Measurements from ENCODE around the gene IMMP2L. TPM values are rescaled to one million over a fixed set of nuclear protein-coding genes. Genes with fewer than 3 reads are reported as not detected.
"Not testable (repeated sequence)": the region's sequence is repeated elsewhere in the genome, so short reads cannot be mapped to it uniquely, and the experiment has no call there.

IMMP2L gene
- polyA plus RNA-seq, 1 of the 3 experiments (the other 2 are of a cell fraction): 10.7 TPM

GRCh38 chr7:111256391-111256790 lies 305.9 kb downstream of the IMMP2L start:
- Histone ChIP-seq H3K27me3 (ENCODE audit: insufficient read depth) (no peaks in the 10 kb centered on the region), H3K4me1 (ENCODE audit: control insufficient read depth in 1 of 2, insufficient read depth in 2 of 2, low read depth in 1 of 2, low read length in 1 of 2) (peaks cover 2 to 6% of the 10 kb centered on the region in 2 experiments; a peak in 3 of 4 replicates), H3K79me2 (ENCODE audit: insufficient read depth) (no peaks in the 10 kb centered on the region), H3K4me2 (no peak overlapping the region), H4K20me1 (ENCODE audit: insufficient read depth) (no peaks in the 10 kb centered on the region), H2AFZ (ENCODE audit: low read depth) (no peak overlapping the region), H3K9me2 (no peaks in the 10 kb centered on the region; the same call in 1 of the 2 replicates), H3F3A (replicated peaks; ENCODE audit: insufficient read depth) (peaks cover 8% of the 10 kb centered on the region), H3K27ac (ENCODE audit: low read depth in 2 of 2, low read length in 1 of 2) (no peak overlapping the region), H3K9ac (no peak overlapping the region), H3K4me3 (ENCODE audit: low read depth in 2 of 2, low read length in 1 of 2) (no peak overlapping the region), H3K36me3 (replicated peaks in 1 of 2; ENCODE audit: control insufficient read depth in 1 of 2, insufficient read depth in 2 of 2, low read length in 1 of 2) (no peaks in the 10 kb centered on the region), H3K9me3 (no peaks in the 10 kb centered on the region)
- ChIA-PET POLR2A (no interaction called here), CTCF (no interaction called here)
- DNase-seq: no peak
- TF ChIP-seq MXI1 (IDR thresholded peaks at IDR 0.05; ENCODE audit: low read depth, low read length) (no peak), FOXJ3 (CRISPR knock-in tag; IDR thresholded peaks at IDR 0.05) (no peak), TAF1 (IDR thresholded peaks at IDR 0.05; ENCODE audit: borderline replicate concordance, low read depth, low read length) (no peak), IRF3 (IDR thresholded peaks at IDR 0.05; ENCODE audit: low read depth, low read length) (no peak), MEF2A (IDR thresholded peaks at IDR 0.05; ENCODE audit: borderline replicate concordance, low read depth) (no peak), ZBTB33 (IDR thresholded peaks at IDR 0.05; ENCODE audit: borderline replicate concordance, low read depth) (no peak), CTCF (IDR thresholded peaks at IDR 0.05) (no peak), RCOR1 (IDR thresholded peaks at IDR 0.05; ENCODE audit: low read length) (no peak), ELF1 (IDR thresholded peaks at IDR 0.05) (no peak)
- TF ChIP-seq, protein P1, sequence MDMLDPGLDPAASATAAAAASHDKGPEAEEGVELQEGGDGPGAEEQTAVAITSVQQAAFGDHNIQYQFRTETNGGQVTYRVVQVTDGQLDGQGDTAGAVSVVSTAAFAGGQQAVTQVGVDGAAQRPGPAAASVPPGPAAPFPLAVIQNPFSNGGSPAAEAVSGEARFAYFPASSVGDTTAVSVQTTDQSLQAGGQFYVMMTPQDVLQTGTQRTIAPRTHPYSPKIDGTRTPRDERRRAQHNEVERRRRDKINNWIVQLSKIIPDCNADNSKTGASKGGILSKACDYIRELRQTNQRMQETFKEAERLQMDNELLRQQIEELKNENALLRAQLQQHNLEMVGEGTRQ (IDR thresholded peaks at IDR 0.05; ENCODE audit: borderline replicate concordance, low read depth, low read length): no peak
- 86% methylated on average over 1 of the region's 1 CpG for WGBS (ENCODE audit: low lambda C conversion rate)

- H3K4me2 ChIP-seq: no peak overlapping the region
- CTCF ChIA-PET: no interaction called here
- H3F3A ChIP-seq (replicated peaks; ENCODE audit: insufficient read depth): peaks cover 4% of the 10 kb centered on the region
- peaks cover 0 to 2% of the 10 kb centered on the region in 2 experiments; a peak in 2 of 4 replicates for H3K4me1 ChIP-seq (ENCODE audit: control insufficient read depth in 1 of 2, insufficient read depth in 2 of 2, low read depth in 1 of 2, low read length in 1 of 2)
- no peaks in the 10 kb centered on the region for H3K79me2 ChIP-seq (ENCODE audit: insufficient read depth)
- H3K9me3 ChIP-seq: no peaks in the 10 kb centered on the region
- no peaks in the 10 kb centered on the region for H3K36me3 ChIP-seq (replicated peaks in 1 of 2; ENCODE audit: control insufficient read depth in 1 of 2, insufficient read depth in 2 of 2, low read length in 1 of 2)
- H2AFZ ChIP-seq (ENCODE audit: low read depth): no peak overlapping the region
- POLR2A ChIA-PET: no interaction called here
- H3K9ac ChIP-seq: no peak overlapping the region
- H4K20me1 ChIP-seq (ENCODE audit: insufficient read depth): no peaks in the 10 kb centered on the region
- H3K27me3 ChIP-seq (ENCODE audit: insufficient read depth): no peaks in the 10 kb centered on the region
- H3K9me2 ChIP-seq: no peaks in the 10 kb centered on the region; the same call in 1 of the 2 replicates
- TF ChIP-seq JUND (IDR thresholded peaks at IDR 0.05): 0 out of 2 replicates have a peak, but pooled peaks have one; percentile 6
- 0 out of 2 replicates have a peak, but pooled peaks have one; percentile 5 for TF ChIP-seq FOSL2 (IDR thresholded peaks at IDR 0.05; ENCODE audit: borderline replicate concordance, low read depth)
- TF ChIP-seq NFIC (IDR thresholded peaks at IDR 0.05; ENCODE audit: borderline replicate concordance): no peak
- no peak for DNase-seq
- no peak overlapping the region for H3K4me3 ChIP-seq (ENCODE audit: low read depth in 2 of 2, low read length in 1 of 2)
- H3K27ac ChIP-seq (ENCODE audit: low read depth in 2 of 2, low read length in 1 of 2): no peak overlapping the region
Measured at GRCh38 chr7:111255576-111255975, 306.7 kb downstream of the IMMP2L start.

DNA sequence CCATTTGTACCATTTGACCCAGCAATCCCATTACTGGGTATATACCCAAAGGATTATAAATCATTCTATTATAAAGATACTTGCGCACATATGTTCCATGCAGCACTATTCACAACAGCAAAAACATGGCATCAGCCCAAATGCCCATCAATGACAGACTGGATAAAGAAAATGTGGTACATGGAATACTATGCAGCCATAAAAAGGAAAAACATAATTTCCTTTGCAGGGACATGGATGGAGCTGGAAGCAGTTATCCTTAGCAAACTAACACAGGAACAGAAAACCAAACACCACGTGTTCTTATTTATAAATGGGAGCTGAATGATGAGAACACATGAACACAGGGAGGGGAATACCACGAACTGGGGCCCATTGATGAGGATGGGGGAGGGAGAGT lies 310.9 kb downstream of the IMMP2L start:
- H3K9me3 ChIP-seq; H4K20me1 ChIP-seq (ENCODE audit: insufficient read depth); H3K4me3 ChIP-seq (ENCODE audit: low read depth in 2 of 2, low read length in 1 of 2); H3K4me2 ChIP-seq; H3K79me2 ChIP-seq (ENCODE audit: insufficient read depth); DNase-seq; H3K9ac ChIP-seq; H2AFZ ChIP-seq (ENCODE audit: low read depth); POLR2A ChIA-PET; H3F3A ChIP-seq (replicated peaks; ENCODE audit: insufficient read depth); H3K9me2 ChIP-seq; H3K4me1 ChIP-seq (ENCODE audit: control insufficient read depth in 1 of 2, insufficient read depth in 2 of 2, low read depth in 1 of 2, low read length in 1 of 2); CTCF ChIA-PET; H3K27me3 ChIP-seq (ENCODE audit: insufficient read depth); H3K27ac ChIP-seq (ENCODE audit: low read depth in 2 of 2, low read length in 1 of 2); H3K36me3 ChIP-seq (replicated peaks in 1 of 2; ENCODE audit: control insufficient read depth in 1 of 2, insufficient read depth in 2 of 2, low read length in 1 of 2): not testable (repeated sequence)
- WGBS (ENCODE audit: low lambda C conversion rate): 59% methylated on average over 3 of the region's 3 CpGs

Measured in SK-N-SH (cell line).